ENCODE data around the gene MAP2K5.

The MAP2K5 gene

DNA sequence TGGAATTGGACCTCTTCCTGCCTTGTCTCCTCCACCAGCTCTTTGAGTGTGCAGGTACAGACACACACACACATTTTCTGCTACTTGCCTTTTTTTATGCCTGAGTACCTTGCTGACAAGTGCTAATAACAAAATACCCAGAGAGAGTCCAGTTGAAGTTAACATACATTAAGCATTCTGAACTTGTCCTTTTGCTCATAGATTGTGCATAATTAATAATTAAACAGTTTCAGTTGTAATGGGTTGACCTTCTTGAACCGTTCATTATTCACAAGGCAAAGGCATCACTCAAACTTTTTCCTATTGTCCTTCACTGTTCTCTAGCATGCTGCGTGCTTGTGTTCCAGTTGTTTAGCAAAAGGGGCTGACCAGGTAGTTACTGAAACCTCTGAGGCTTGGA is 223.2 kb downstream of the MAP2K5 start:
- no peak for DNase-seq

DNA sequence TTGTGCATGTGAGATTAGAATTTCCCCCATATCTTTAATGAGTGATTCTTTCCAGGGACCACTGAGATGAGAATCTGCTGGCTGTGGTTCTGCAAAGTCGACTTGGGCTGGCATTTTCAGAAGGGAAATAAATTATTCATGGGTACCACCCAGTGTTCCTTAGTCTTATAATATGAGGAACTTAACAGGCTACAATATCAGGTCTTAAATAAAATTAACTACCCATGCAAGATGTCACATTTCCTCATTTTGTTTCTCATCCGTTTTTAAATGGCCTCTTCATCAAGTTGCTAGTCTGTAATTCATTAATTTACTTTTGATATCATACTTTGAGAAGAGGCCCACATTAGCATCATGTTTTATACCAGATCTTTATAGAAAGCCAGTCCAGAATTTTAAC is 224.5 kb downstream of the MAP2K5 start:
- DNase-seq = no peak

DNA sequence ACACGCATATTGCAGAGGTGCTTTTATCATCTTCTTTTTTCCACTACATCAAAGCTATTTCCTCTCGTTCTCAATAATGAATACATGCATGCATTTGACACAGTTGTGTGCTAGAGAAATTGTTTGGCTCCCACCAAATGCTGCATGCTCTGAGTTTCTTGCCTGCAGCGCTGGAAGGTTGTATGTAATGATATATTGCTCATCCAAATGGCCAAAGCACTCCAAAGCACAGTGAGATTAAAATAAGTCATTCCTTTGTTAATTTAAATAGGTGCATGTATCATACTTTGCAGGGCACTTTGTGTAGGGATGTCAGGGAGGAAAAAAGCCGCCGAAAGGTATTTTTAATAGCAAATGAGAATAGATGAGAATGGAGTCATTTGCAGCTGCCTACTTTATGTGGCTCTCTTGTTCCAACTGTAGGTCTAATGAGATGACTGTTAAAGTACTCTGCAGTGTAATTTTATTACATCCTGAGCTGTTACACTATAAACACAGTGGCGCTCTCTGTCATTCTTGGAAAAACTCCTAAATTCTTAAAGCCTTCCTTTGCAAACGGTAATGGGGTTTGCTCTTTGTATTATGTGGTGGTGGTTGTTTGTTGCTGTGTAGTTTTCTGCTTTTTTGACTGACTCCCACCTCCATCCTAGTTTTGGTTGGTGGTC is 225.9 kb downstream of the MAP2K5 start:
- no peak for DNase-seq

DNA sequence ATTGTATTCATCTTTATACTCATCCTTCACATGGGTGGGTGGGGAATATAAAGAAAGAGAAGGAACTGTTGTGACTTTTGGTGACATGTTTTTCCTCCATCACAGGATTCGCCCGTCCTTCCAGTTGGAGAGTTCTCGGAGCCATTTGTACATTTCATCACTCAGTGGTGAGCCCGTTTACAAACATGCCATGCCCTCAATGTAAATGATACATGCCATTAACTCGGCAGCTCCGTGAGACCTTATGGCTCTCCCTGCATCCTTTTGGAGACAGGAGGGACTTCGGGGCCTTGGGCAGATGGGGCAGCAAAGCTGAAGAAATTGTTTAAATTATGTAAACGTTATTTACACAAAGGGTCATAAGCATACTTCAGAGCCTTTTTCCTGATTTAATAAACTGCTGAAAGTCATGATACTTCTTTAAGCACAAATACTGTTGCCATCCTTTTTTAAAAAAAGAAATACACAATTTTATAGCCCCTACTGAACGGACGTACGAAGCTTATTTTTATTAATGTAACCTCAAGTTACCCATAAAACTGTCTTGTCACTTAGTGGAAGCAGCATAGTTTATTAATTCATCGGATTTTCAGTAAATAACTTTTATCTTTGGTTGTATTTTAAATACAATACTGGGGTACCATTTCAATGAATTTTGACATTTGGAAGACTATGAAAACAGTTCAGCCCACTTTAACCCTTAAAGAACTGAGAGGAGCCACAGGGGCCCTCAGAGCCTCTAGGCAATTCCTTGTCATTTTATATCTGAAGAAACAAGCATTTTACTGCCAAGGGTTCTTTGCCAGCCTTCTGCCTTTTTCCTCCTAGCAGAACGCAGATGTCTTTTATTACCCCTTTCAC is 227.2 kb downstream of the MAP2K5 start:
- no peak for DNase-seq

- no peak for DNase-seq
These were observed 227.8 kb downstream of the MAP2K5 start for GRCh38 chr15:67770358-67770628.

DNA sequence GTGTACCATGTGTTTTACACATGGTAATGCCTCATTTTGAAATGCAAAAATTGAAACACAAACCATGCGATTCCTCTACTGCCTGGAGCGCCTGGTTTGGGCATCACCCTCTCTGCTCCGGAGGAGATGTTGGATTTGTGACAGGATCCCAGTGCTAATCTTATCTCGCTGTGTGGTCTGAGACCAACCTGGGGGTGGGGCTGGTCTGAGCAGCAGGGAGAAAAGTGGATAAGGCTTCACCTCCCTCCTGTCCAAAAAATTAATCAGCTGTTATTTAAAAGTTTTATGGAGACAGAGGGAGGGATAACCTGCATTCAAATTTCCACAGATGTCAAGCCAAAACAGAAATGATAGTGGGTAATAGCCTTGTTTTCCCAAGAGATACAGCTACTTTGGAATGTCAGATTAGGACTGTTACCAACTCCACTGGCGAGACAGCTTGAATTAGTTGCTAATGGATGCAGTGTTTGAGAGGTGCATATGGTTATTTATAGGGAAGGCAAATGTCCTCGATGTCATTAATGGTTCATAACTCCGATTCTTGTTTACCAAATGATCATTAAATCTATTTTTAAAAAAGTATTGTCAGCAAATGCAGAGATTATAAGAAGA is 228.8 kb downstream of the MAP2K5 start:
- no peak for DNase-seq

GRCh38 chr15:67774626-67775025 is 232.1 kb downstream of the MAP2K5 start:
- DNase-seq = no peak

DNA sequence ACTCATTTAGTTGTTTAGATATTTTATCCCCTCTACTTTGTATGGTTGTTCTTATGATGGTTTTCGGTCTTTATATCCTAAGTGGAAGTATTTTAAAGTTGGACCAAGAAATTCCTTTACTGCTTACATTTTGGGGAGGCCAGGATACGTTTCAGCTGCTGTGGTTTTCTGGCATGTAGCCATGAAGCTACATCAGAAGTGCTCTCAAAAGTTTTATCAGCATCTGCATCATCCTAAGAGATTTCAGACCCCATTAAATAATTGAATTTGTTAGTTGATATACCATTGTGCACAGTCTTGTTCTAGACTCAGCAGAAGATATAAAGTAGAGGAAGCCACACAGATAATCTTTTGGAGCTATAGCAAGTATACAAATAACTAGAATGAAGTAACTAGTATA is 232.7 kb downstream of the MAP2K5 start:
- no peak for DNase-seq

DNA sequence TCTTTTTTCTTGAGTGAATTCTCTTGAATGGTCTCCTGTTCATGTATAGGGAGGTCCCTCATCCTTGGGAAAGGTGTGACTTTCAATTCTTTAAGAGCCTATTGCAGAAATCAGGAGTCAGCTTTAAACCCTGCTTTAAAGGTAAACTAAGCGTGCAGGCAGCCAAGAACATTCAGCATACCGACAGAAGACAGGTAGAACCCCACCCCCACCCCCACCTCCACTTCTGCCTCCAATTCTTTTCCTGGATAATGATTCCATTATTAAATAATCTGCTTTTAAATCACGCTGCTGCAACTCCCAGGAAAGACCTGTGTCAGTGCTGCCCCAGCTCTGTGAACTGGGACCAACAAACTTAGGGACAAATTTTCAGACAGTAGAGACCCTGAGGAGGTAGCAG is 233.5 kb downstream of the MAP2K5 start:
- DNase-seq = no peak

DNA sequence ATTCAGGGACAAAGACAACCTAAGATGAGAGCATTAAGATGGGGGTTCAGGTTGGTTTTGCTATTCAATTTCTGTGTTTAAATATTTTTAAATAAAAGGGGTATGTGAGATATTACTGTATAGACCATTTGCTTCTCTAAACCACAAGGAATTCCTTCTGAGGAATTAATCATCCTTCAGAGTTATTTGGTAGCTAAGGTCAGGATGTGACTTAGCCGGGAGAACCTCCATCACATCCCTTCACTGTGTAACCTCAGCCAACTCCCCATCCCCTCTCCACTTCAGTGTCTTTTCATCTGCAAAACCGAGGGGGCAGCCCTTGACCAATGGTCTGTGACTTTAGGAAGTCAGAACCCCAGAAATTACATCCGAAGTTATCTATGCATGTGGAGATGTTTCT is 234.1 kb downstream of the MAP2K5 start:
- no peak for DNase-seq

GRCh38 chr15:67777071-67777470 is 234.6 kb downstream of the MAP2K5 start:
- DNase-seq = no peak

GRCh38 chr15:67777773-67778172 is 235.3 kb downstream of the MAP2K5 start:
- no peak for DNase-seq

GRCh38 chr15:67778968-67779548 is 236.6 kb downstream of the MAP2K5 start:
- DNase-seq = no peak

GRCh38 chr15:67779549-67780111 is 237.1 kb downstream of the MAP2K5 start:
- peak; percentile 7 to 53 for DNase-seq

DNA sequence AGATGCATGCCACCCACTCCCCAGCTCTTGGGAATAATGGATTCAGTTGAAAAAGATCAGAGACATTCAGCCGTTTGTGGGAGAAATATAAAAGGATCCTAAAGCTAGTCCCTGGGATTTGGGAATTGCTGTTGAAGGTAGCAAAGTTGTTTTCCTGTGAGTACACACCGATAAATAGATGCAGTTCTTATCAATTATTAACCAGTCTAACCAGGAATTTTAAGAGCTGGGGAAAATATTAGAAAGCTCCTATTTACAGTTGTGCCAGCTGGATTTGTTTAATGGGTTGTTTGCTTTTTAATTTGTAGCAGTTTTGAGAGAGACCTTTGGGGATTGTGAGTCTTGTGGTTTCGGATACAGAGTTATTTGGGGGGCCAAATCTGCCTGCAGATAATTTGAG is 238.6 kb downstream of the MAP2K5 start:
- no peak for DNase-seq

DNA sequence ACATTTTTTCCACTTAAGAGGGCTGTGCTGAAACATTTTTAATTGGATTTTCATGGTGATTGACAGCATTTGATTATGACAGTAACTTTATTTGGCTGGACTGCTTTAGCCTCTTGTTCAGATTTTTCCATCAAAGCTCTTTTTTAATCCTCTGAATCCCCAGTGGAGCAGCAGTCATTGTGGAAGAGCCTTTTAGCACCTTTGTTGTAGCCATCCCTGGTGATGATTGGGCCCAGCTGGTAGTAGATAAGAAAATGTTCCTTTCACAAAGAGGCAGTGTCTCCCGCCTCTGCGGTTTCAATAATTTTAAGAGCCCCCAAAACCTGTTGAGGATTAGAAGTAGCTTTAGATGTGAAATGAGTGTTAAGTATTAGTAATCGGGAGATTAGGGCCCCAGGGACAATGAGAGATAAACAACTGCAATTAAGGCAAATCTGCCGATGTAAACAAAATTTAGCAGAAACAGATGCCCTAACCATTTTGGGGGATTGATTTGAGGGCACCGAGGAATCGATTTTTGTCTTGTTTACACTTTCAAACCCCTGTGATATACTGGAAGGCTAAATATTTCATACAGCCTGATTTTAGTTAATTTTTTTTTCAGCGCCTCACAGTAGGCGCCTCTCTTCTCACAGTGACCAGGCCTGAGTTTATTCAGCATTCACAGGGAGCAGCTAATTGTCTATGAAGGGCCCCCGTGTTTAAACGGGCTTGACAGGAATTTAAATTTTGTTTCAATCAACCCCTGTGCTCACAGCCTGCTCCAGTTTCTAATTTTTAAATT is 239.6 kb downstream of the MAP2K5 start:
- DNase-seq = no peak

- no peak for DNase-seq
These were observed 240.1 kb downstream of the MAP2K5 start for GRCh38 chr15:67782691-67782991.

GRCh38 chr15:67783303-67783702 is 240.8 kb downstream of the MAP2K5 start:
- peak in 1 of 2 donors; percentile 34 for DNase-seq

- peak in 1 of 2 donors; percentile 38 for DNase-seq
These were observed 241.7 kb downstream of the MAP2K5 start for GRCh38 chr15:67784090-67784781.

DNA sequence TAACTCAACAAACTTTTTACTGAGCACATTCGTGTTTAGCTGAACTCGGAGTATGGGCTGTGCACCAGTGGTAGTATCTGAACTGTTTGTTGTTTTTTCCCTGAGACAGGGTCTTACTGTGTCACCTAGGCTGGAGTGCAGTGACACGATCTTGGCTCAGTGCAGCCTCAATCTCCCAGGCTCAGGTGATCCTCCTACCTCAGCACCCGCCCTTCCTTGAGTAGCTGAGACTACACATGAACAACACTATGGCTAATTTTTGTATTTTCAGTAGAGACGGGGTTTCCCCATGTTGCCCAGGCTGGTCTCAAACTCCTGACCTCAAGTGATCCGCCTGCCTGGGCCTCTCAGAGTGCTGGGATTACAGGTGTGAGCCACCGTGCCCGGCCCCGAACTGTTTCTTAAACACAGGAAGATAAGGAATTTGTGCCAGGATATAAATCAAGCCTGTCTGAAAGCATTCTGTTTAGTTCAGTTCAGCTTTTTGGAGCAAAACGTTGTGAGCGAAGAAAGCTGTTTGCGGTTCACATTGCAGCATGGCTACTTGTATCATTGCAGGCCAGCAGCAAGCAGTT is 242.4 kb downstream of the MAP2K5 start:
- DNase-seq = no peak

DNA sequence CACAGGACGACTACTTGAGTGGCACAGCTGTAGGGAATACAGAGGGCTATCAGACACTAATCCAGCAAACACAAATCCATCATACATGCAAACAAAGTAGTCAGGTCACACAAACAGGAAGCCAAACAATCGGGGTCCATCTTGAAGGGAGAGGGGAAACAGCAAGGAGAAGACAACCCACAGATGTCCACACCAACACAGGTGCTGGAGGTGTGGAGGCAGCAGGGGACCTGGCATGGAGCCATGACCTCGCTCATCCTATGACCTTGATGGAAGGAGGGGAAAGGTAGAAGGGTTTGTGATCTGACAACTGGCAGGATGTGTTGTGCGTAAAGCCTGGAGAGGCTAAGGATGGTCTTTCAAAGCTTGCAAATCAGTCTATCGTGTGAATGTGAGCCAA is 242.9 kb downstream of the MAP2K5 start:
- DNase-seq = no peak

DNA sequence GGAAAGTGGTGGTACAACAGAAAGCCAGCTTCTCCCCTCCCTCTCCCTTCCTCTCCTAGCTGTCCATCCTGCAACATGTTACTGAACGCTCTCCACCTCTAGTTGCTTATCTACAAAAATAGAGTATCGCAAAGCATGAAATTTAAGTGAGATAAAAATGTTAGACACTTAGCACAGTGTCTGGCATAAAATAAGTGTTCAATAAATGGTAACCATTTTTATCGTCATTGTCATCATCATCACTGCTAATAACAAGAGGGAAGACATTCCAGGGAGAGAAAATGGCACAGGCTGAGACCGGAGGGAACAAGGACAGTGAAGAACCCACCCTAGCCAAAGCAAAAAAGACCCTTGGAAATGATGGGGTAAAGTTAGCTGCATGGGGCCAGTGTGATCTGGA is 244.1 kb downstream of the MAP2K5 start:
- DNase-seq = no peak

All from bone marrow (tissue), 2 donors.